Fibroblast of lung (primary cell): ENCODE data around the gene OSBPL6. TPM values are rescaled to one million over a fixed set of nuclear protein-coding genes. Genes with fewer than 3 reads are reported as not detected.

ENCODE experiments used
- DNase-seq, 2 donors: peaks; one replicate each; pipeline versions ENCODE4 v3.0.0 to v3.0.0-alpha.2; 2010; ENCODE audit warnings: low read depth in 2 of 2
- H2AFZ ChIP-seq: 2 replicates; pipeline ENCODE4 v1.5.1; 2012; ENCODE audit warnings: low read length, control low read depth, inconsistent platforms
- H3K27ac ChIP-seq: 2 replicates; pipeline ENCODE4 v1.5.1; 2011; ENCODE audit warnings: low read length, control low read depth; ENCODE audit not compliant: insufficient read depth
- H3K27me3 ChIP-seq: 2 replicates; pipeline ENCODE4 v1.5.1; 2011; ENCODE audit warnings: mild to moderate bottlenecking, low read length; ENCODE audit not compliant: control insufficient read depth, insufficient read depth
- H3K36me3 ChIP-seq: 2 replicates; pipeline ENCODE4 v1.5.1; 2011; ENCODE audit warnings: low read length; ENCODE audit not compliant: control insufficient read depth, insufficient read depth
- H3K4me1 ChIP-seq: 2 replicates; pipeline ENCODE4 v1.5.1; 2011; ENCODE audit warnings: low read length; ENCODE audit not compliant: control insufficient read depth, insufficient read depth; ENCODE audit errors: extremely low read depth
- H3K4me2 ChIP-seq: 2 replicates; pipeline ENCODE4 v1.5.1; 2011; ENCODE audit warnings: low read length, control low read depth; ENCODE audit not compliant: insufficient read depth; ENCODE audit errors: extremely low read depth
- H3K4me3 ChIP-seq, 4 experiments: fragments of 200-600 bp in 1 of 4; sonication (generic) in 1 of 4; replicated peaks in 1 of 4; 2 replicates each; pipeline ENCODE4 v1.5.1; 2011 to 2016; ENCODE audit warnings: low read length in 4 of 4, low read depth in 3 of 4, mild to moderate bottlenecking in 3 of 4, control low read depth in 2 of 4, inconsistent platforms in 1 of 4, mixed read lengths in 1 of 4; ENCODE audit not compliant: insufficient read depth in 1 of 4; ENCODE audit errors: control extremely low read depth in 1 of 4
- H3K79me2 ChIP-seq: 2 replicates; pipeline ENCODE4 v1.5.1; 2012; ENCODE audit warnings: mild to moderate bottlenecking, low read length, inconsistent platforms; ENCODE audit not compliant: control insufficient read depth, insufficient read depth
- H3K9ac ChIP-seq: 2 replicates; pipeline ENCODE4 v1.5.1; 2011; ENCODE audit warnings: mild to moderate bottlenecking, low read length, control low read depth; ENCODE audit not compliant: insufficient read depth
- H3K9me3 ChIP-seq: 2 replicates; pipeline ENCODE4 v1.5.1; 2012; ENCODE audit warnings: low read depth, low read length; ENCODE audit not compliant: control insufficient read depth, insufficient read depth
- H4K20me1 ChIP-seq: 2 replicates; pipeline ENCODE4 v1.5.1; 2011; ENCODE audit warnings: low read length; ENCODE audit not compliant: control insufficient read depth, insufficient read depth; ENCODE audit errors: extremely low read depth
- EZH2 ChIP-seq: IDR thresholded peaks from 2 replicates; pipeline ENCODE4 v1.5.1; 2012; ENCODE audit warnings: low read length, control low read depth, mild to moderate bottlenecking; ENCODE audit errors: missing control alignments
- polyA plus RNA-seq, 2 donors: library from polyadenylated mRNA; depleted of rRNA in 1 of 2; stranded (reverse) in 1 of 2; unstranded in 1 of 2; fragments of >200 nt; gene quantifications; 2 replicates each; pipeline ENCODE4 v1.2.1, GENCODE V29; 2011 to 2012; ENCODE audit warnings: missing spikeins in 1 of 2
- total RNA-seq: library from RNA; depleted of rRNA; stranded (reverse); fragments of >200 nt; gene quantifications from 2 replicates; pipeline ENCODE4 v1.2.1, GENCODE V29; 2014
- TF ChIP-seq, protein P1 (sequence below), 2 donors: IDR thresholded peaks in 1 of 2; conservative IDR thresholded peaks in 1 of 2; 1 replicate in 1 of 2; 2 replicates in 1 of 2; pipeline ENCODE4 v1.5.1; 2011 to 2012; ENCODE audit warnings: low read length in 2 of 2, control low read depth in 1 of 2, inconsistent platforms in 1 of 2, low read depth in 1 of 2, mild to moderate bottlenecking in 1 of 2

The OSBPL6 gene
- total and polyA plus RNA-seq, 2 donors (not counting 1 experiment from before 2014, with no cell fraction given), result 1.0 to 5.3 TPM

GRCh38 chr2:178191511-178191910 is 2.8 kb upstream of the OSBPL6 start:
- H3K27ac ChIP-seq, result no peak overlapping the region
- no peaks in the 10 kb centered on the region for H3K4me1 ChIP-seq
- H3K36me3 ChIP-seq, result no peaks in the 10 kb centered on the region
- H3K27me3 ChIP-seq, result peaks cover 7% of the 10 kb centered on the region
- TF ChIP-seq EZH2, result no peak
- TF ChIP-seq, protein P1, sequence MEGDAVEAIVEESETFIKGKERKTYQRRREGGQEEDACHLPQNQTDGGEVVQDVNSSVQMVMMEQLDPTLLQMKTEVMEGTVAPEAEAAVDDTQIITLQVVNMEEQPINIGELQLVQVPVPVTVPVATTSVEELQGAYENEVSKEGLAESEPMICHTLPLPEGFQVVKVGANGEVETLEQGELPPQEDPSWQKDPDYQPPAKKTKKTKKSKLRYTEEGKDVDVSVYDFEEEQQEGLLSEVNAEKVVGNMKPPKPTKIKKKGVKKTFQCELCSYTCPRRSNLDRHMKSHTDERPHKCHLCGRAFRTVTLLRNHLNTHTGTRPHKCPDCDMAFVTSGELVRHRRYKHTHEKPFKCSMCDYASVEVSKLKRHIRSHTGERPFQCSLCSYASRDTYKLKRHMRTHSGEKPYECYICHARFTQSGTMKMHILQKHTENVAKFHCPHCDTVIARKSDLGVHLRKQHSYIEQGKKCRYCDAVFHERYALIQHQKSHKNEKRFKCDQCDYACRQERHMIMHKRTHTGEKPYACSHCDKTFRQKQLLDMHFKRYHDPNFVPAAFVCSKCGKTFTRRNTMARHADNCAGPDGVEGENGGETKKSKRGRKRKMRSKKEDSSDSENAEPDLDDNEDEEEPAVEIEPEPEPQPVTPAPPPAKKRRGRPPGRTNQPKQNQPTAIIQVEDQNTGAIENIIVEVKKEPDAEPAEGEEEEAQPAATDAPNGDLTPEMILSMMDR (conservative IDR thresholded peaks at IDR 0.05 in 1 of 2, IDR thresholded peaks at IDR 0.05 in 1 of 2; ENCODE audit: low read depth in 1 of 2, low read length in 2 of 2), result no peak
- no peak overlapping the region for H3K4me2 ChIP-seq
- no peaks in the 10 kb centered on the region for H4K20me1 ChIP-seq
- H3K79me2 ChIP-seq, result no peaks in the 10 kb centered on the region
- H3K4me3 ChIP-seq, result no peak overlapping the region
- H3K9me3 ChIP-seq, result no peaks in the 10 kb centered on the region
- H3K9ac ChIP-seq, result no peak overlapping the region
- DNase-seq, result no peak
- H2AFZ ChIP-seq, result no peak overlapping the region

GRCh38 chr2:178193496-178193822 is 853 bp upstream of the OSBPL6 start:
- Histone ChIP-seq H3K4me3 (peak overlapping the region; percentile 48 to 80 (median 74)), H3K27me3 (peaks cover 7% of the 10 kb centered on the region), H3K9me3 (no peaks in the 10 kb centered on the region), H3K4me2 (peak overlapping the region; percentile 71), H2AFZ (peak overlapping the region; percentile 80), H3K27ac (peak overlapping the region; percentile 62), H3K9ac (no peak overlapping the region), H3K36me3 (no peaks in the 10 kb centered on the region), H3K4me1 (no peaks in the 10 kb centered on the region), H4K20me1 (no peaks in the 10 kb centered on the region), H3K79me2 (no peaks in the 10 kb centered on the region)
- no peak for DNase-seq
- TF ChIP-seq, protein P1 (conservative IDR thresholded peaks at IDR 0.05 in 1 of 2, IDR thresholded peaks at IDR 0.05 in 1 of 2; ENCODE audit: low read depth in 1 of 2, low read length in 2 of 2), result no peak
- no peak for TF ChIP-seq EZH2

DNA sequence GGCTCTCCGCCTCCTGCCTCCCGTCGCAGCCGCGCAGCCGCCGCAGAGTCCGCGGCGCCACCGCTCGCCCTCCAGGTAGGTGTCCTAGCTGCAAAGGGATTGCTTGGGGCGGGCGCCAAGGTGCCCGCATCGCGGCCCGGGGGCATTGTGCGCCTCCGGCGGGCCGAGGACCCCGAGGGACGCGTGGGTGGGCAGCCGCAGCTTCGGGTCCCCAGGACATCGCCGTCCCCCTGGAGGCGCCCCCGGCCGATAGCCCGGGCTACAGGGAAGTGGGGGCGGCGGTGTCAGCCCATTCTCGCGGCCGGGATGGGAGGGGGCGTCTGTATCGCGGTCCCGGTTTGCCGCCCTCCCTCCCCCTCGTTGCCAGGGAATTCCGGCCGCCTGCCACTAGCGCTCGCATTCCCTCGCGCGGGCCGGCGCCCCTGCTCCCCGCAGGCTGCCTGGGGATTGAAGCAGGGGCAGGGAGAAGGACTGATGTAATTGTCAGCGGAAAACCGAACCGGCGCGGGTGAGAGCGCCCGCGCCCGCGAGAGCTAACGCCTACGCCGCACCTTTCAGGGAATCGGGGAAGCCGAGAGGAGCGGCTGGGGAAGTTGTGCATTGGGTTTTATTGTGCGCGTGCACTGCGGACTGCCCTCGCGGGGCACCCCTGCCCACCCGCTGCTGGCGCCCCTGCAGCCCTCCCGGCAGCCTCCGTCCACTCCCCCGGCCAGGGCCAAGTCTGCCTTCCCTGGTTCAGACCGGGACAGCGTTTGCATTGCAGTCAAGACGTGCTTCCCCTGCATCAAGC is 483 bp downstream of the OSBPL6 start:
- Histone ChIP-seq H3K4me2 (peak overlapping the region; percentile 89), H3K9ac (peak overlapping the region; percentile 62), H3K4me3 (peak overlapping the region; percentile 64 to 83 (median 76)), H4K20me1 (no peaks in the 10 kb centered on the region), H3K36me3 (no peaks in the 10 kb centered on the region), H3K79me2 (no peaks in the 10 kb centered on the region), H3K4me1 (no peaks in the 10 kb centered on the region), H3K27ac (no peak overlapping the region), H2AFZ (peak overlapping the region; percentile 92), H3K9me3 (no peaks in the 10 kb centered on the region), H3K27me3 (peaks cover 7% of the 10 kb centered on the region)
- peak; percentile 49 to 70 for DNase-seq
- TF ChIP-seq, protein P1 (conservative IDR thresholded peaks at IDR 0.05 in 1 of 2, IDR thresholded peaks at IDR 0.05 in 1 of 2; ENCODE audit: low read depth in 1 of 2, low read length in 2 of 2), result no peak
- no peak for TF ChIP-seq EZH2
